Medulla oblongata (tissue), 1 donor: ENCODE data around the gene ZNF561.
"Not testable (repeated sequence)": the region's sequence is repeated elsewhere in the genome, so short reads cannot be mapped to it uniquely, and the experiment has no call there.

Source experiments
- DNase-seq: peaks from one replicate; pipeline ENCODE4 v3.0.0-alpha.2; 2015; ENCODE audit errors: extremely low spot score

The ZNF561 gene

GRCh38 chr19:9621156-9622037 lies at the start of gene ZNF561:
TSS of gene ZNF561 (minus strand) at chr19:9621232. CDS start at chr19:9619456, 1,776 bp downstream.
- peak; percentile 88 for DNase-seq

- DNase-seq = no peak
Measured at GRCh38 chr19:9668544-9668943, 47.5 kb upstream of the ZNF561 start.

- no peak for DNase-seq
Measured at GRCh38 chr19:9667898-9668297, 46.9 kb upstream of the ZNF561 start.

DNA sequence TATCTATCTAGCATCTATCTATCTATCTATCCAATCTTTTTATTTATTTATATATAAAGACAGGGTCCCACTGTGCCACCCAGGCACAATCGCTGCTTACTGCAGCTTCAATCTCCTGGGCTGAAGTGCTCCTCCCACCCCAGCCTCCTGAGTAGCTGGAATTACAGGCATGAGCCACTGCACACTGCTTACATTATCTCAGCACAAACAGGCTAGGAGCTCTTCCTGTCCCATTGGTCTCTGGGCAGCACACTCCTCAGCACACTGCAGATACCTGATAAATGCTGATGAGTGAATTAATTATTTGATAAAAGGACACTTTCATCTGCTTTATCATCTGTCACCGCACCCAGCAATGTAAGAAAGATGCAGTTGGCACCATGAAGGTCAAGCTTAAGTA lies 37.7 kb upstream of the ZNF561 start:
- DNase-seq = no peak

GRCh38 chr19:9653066-9653555 lies 32.1 kb upstream of the ZNF561 start:
- not testable (repeated sequence) for DNase-seq

DNA sequence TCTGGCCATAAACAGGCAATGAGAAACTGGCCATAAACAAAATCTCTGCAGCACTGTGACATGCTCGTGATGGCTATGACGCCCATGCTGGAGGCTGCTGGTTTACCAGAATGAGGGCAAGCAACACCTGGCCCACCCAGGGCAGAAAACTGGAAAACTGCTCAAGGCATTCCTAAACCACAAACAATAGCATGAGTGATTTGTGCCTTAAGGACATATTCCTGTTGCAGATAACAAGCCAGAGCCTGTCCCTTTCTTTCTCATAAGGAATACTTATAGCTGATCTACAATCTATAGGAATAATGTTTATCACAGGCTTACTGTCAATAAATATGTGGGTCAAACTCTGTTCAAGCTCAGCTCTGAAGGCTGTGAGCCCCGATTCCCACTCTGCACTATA lies 30.4 kb upstream of the ZNF561 start:
- not testable (repeated sequence) for DNase-seq

GRCh38 chr19:9650345-9650744 lies 29.3 kb upstream of the ZNF561 start:
- DNase-seq = no peak

GRCh38 chr19:9645472-9645871 lies 24.4 kb upstream of the ZNF561 start:
- peak; percentile 3 for DNase-seq

DNA sequence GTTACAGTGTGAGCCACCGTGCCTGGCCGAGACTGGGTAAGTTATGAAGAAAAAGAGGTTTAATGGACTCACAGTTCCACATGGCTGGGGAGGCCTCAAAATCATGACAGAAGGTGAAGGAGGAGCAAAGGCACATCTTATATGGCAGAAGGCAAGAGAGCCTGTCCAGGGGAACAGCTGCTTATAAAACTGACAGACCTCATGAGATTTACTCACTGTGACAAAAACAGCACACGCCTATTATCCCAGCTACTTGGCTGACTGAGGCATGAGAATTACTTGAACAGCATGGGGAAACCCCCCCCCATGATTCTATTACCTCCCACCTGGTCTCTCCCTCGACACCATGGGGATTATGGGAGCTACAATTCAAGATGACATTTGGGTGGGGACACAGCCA lies 23.4 kb upstream of the ZNF561 start:
- DNase-seq = no peak

GRCh38 chr19:9641810-9642209 lies 20.8 kb upstream of the ZNF561 start:
- no peak for DNase-seq

GRCh38 chr19:9640956-9641355 lies 19.9 kb upstream of the ZNF561 start:
- DNase-seq = no peak

- DNase-seq = no peak
Measured at GRCh38 chr19:9636018-9636417, 15.0 kb upstream of the ZNF561 start.

- no peak for DNase-seq
Measured at GRCh38 chr19:9627856-9628255, 6.8 kb upstream of the ZNF561 start.

DNA sequence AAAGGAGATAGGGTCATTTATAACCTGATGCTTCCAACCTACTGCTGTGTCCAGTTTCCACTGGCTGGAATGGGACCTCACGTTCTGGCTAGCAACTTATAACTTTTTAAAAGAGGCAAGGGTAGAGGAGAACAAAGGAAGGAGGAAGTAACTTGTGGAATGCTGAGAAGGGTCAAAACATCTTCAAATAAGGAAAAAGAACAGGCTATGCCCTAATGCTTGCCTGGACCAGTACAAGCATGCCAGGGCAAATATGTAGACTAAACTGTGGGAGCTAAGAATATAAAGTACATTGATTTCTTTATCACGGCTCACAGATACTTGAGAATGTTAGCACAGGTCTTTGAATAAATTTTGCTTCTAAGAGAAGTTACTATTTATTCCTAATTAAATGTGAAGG lies 1.5 kb upstream of the ZNF561 start:
- DNase-seq = no peak

DNA sequence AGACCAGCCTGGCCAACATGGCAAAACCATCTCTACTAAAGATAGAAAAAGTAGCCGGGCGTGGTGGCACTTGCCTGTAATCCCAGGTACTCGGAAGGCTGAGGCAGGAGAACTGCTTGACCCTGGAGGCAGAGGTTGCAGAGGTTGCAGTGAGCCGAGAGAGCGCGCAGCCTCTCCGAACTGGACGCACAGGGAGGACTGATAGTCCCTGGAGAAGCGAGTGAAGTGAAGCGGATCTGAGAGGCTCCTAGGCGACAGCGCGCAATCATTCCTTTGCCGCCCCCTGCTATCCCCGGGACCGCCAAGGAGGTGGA lies 233 bp downstream of the ZNF561 start:
- no peak for DNase-seq

DNA sequence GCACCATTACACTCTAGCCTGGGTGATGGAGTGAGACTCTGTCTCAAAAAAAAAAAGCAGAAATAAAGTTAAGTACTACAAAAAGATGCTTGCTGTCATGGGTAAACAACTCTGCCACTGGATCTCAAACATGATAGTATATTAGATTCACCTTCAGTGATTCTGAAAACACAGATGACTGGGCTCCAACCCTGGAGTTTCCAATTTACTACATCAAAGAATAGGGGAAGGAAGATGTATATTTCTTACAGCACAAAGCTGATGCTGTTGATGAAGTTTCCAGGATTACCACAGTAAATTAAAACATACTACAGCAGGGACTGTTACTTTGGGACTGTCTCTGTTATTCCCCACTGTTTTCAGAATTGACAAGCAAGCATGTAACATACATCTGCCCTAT lies 5.2 kb downstream of the ZNF561 start:
- DNase-seq = no peak

DNA sequence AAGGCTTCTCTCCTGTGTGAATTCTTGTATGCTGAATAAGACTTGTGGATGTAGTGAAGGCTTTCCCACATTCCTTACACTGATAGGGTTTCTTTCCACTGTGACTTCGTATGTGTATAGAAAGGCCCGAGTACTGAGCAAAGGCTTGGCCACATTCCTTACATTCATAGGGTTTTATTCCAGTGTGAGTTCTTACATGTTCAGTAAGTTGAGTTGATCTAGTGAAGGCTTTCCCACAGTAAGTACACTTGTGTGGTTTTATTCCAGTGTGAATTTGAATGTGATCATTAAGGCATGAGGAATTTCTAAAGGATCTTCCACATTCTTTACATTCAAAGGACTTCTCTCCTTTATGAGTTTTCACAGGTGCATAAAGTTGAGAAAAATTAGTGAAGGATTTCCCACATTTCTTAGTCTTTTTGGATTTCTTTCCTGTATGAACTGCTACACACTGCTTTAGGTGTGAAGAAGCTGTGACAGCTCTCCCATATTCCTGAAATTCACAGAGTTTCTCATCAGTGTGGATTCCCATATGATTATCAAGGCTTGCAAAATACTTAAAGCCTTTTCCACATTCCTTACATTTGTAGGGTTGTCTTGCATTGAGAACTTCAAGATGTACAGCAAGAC lies 10.4 kb downstream of the ZNF561 start:
- no peak for DNase-seq

- DNase-seq = no peak
Measured at GRCh38 chr19:9608912-9609311, 12.1 kb downstream of the ZNF561 start.

- no peak for DNase-seq
Measured at GRCh38 chr19:9597027-9597426, 24.0 kb downstream of the ZNF561 start.

GRCh38 chr19:9586764-9587163 lies 34.3 kb downstream of the ZNF561 start:
- peak; percentile 71 for DNase-seq

- DNase-seq = peak; percentile 89
Measured at GRCh38 chr19:9584073-9584833, 36.8 kb downstream of the ZNF561 start, which contains the start of gene ZNF121. TSS of gene ZNF121 (minus strand) at chr19:9584504. CDS start at chr19:9568097, 16,407 bp downstream.

GRCh38 chr19:9582081-9582725 lies 38.8 kb downstream of the ZNF561 start:
- not testable (repeated sequence) for DNase-seq
